ENCODE data around the gene BCR.

Gene BCR

GRCh38 chr22:23182309-23183060 is 2.2 kb downstream of the BCR start:
- Histone ChIP-seq H3K36me3 (ENCODE audit: control insufficient read depth, insufficient read depth, low read length) (no peaks in the 10 kb centered on the region), H3K27me3 (ENCODE audit: control insufficient read depth, insufficient read depth, low read length) (no peaks in the 10 kb centered on the region), H3K9ac (ENCODE audit: low read length) (no peak overlapping the region), H3K4me3 (ENCODE audit: low read length) (peak overlapping the region; percentile 87), H3K4me1 (ENCODE audit: control insufficient read depth, insufficient read depth, low read length) (peaks cover 30% of the 10 kb centered on the region), H3K27ac (ENCODE audit: low read depth, low read length) (no peak overlapping the region)

GRCh38 chr22:23183061-23183698 is 2.9 kb downstream of the BCR start:
- peak overlapping the region; percentile 87 for H3K4me3 ChIP-seq (ENCODE audit: low read length)
- no peaks in the 10 kb centered on the region for H3K36me3 ChIP-seq (ENCODE audit: control insufficient read depth, insufficient read depth, low read length)
- H3K9ac ChIP-seq (ENCODE audit: low read length): no peak overlapping the region
- H3K27me3 ChIP-seq (ENCODE audit: control insufficient read depth, insufficient read depth, low read length): no peaks in the 10 kb centered on the region
- H3K27ac ChIP-seq (ENCODE audit: low read depth, low read length): no peak overlapping the region
- peaks cover 30% of the 10 kb centered on the region for H3K4me1 ChIP-seq (ENCODE audit: control insufficient read depth, insufficient read depth, low read length)

GRCh38 chr22:23184100-23184763 is 3.9 kb downstream of the BCR start:
- Histone ChIP-seq H3K27ac (ENCODE audit: low read depth, low read length) (no peak overlapping the region), H3K4me1 (ENCODE audit: control insufficient read depth, insufficient read depth, low read length) (peaks cover 24% of the 10 kb centered on the region), H3K9ac (ENCODE audit: low read length) (no peak overlapping the region), H3K36me3 (ENCODE audit: control insufficient read depth, insufficient read depth, low read length) (no peaks in the 10 kb centered on the region), H3K4me3 (ENCODE audit: low read length) (peak overlapping the region; percentile 87), H3K27me3 (ENCODE audit: control insufficient read depth, insufficient read depth, low read length) (no peaks in the 10 kb centered on the region)

GRCh38 chr22:23184764-23185113 is 4.4 kb downstream of the BCR start:
- Histone ChIP-seq H3K27ac (ENCODE audit: low read depth, low read length) (no peak overlapping the region), H3K4me1 (ENCODE audit: control insufficient read depth, insufficient read depth, low read length) (peaks cover 19% of the 10 kb centered on the region), H3K27me3 (ENCODE audit: control insufficient read depth, insufficient read depth, low read length) (no peaks in the 10 kb centered on the region), H3K36me3 (ENCODE audit: control insufficient read depth, insufficient read depth, low read length) (no peaks in the 10 kb centered on the region), H3K4me3 (ENCODE audit: low read length) (no peak overlapping the region), H3K9ac (ENCODE audit: low read length) (no peak overlapping the region)

- Histone ChIP-seq H3K36me3 (ENCODE audit: control insufficient read depth, insufficient read depth, low read length) (no peaks in the 10 kb centered on the region), H3K27ac (ENCODE audit: low read depth, low read length) (no peak overlapping the region), H3K27me3 (ENCODE audit: control insufficient read depth, insufficient read depth, low read length) (no peaks in the 10 kb centered on the region), H3K9ac (ENCODE audit: low read length) (no peak overlapping the region), H3K4me3 (ENCODE audit: low read length) (no peak overlapping the region), H3K4me1 (ENCODE audit: control insufficient read depth, insufficient read depth, low read length) (peaks cover 8% of the 10 kb centered on the region)
These were observed 6.9 kb downstream of the BCR start for GRCh38 chr22:23187211-23187610.

- Histone ChIP-seq H3K9ac (ENCODE audit: low read length) (no peak overlapping the region), H3K4me1 (ENCODE audit: control insufficient read depth, insufficient read depth, low read length) (peaks cover 7% of the 10 kb centered on the region), H3K27me3 (ENCODE audit: control insufficient read depth, insufficient read depth, low read length) (no peaks in the 10 kb centered on the region), H3K27ac (ENCODE audit: low read depth, low read length) (no peak overlapping the region), H3K4me3 (ENCODE audit: low read length) (no peak overlapping the region), H3K36me3 (ENCODE audit: control insufficient read depth, insufficient read depth, low read length) (no peaks in the 10 kb centered on the region)
These were observed 7.8 kb downstream of the BCR start for GRCh38 chr22:23187871-23188700.

GRCh38 chr22:23190526-23190925 is 10.2 kb downstream of the BCR start:
- Histone ChIP-seq H3K27ac (ENCODE audit: low read depth, low read length) (no peak overlapping the region), H3K4me1 (ENCODE audit: control insufficient read depth, insufficient read depth, low read length) (no peaks in the 10 kb centered on the region), H3K4me3 (ENCODE audit: low read length) (no peak overlapping the region), H3K9ac (ENCODE audit: low read length) (no peak overlapping the region), H3K27me3 (ENCODE audit: control insufficient read depth, insufficient read depth, low read length) (no peaks in the 10 kb centered on the region), H3K36me3 (ENCODE audit: control insufficient read depth, insufficient read depth, low read length) (no peaks in the 10 kb centered on the region)

GRCh38 chr22:23192133-23192532 is 11.8 kb downstream of the BCR start:
- H3K27ac ChIP-seq (ENCODE audit: low read depth, low read length): no peak overlapping the region
- no peaks in the 10 kb centered on the region for H3K36me3 ChIP-seq (ENCODE audit: control insufficient read depth, insufficient read depth, low read length)
- H3K4me3 ChIP-seq (ENCODE audit: low read length): no peak overlapping the region
- H3K9ac ChIP-seq (ENCODE audit: low read length): no peak overlapping the region
- no peaks in the 10 kb centered on the region for H3K27me3 ChIP-seq (ENCODE audit: control insufficient read depth, insufficient read depth, low read length)
- no peaks in the 10 kb centered on the region for H3K4me1 ChIP-seq (ENCODE audit: control insufficient read depth, insufficient read depth, low read length)

GRCh38 chr22:23192558-23192957 is 12.2 kb downstream of the BCR start:
- H3K4me1 ChIP-seq (ENCODE audit: control insufficient read depth, insufficient read depth, low read length): no peaks in the 10 kb centered on the region
- no peaks in the 10 kb centered on the region for H3K27me3 ChIP-seq (ENCODE audit: control insufficient read depth, insufficient read depth, low read length)
- no peak overlapping the region for H3K4me3 ChIP-seq (ENCODE audit: low read length)
- H3K27ac ChIP-seq (ENCODE audit: low read depth, low read length): no peak overlapping the region
- H3K36me3 ChIP-seq (ENCODE audit: control insufficient read depth, insufficient read depth, low read length): no peaks in the 10 kb centered on the region
- H3K9ac ChIP-seq (ENCODE audit: low read length): no peak overlapping the region

- no peak overlapping the region for H3K4me3 ChIP-seq (ENCODE audit: low read length)
- H3K27ac ChIP-seq (ENCODE audit: low read depth, low read length): no peak overlapping the region
- H3K27me3 ChIP-seq (ENCODE audit: control insufficient read depth, insufficient read depth, low read length): no peaks in the 10 kb centered on the region
- H3K4me1 ChIP-seq (ENCODE audit: control insufficient read depth, insufficient read depth, low read length): no peaks in the 10 kb centered on the region
- H3K36me3 ChIP-seq (ENCODE audit: control insufficient read depth, insufficient read depth, low read length): no peaks in the 10 kb centered on the region
- no peak overlapping the region for H3K9ac ChIP-seq (ENCODE audit: low read length)
These were observed 13.0 kb downstream of the BCR start for GRCh38 chr22:23193196-23193827.

GRCh38 chr22:23193882-23194281 is 13.6 kb downstream of the BCR start:
- Histone ChIP-seq H3K27ac (ENCODE audit: low read depth, low read length) (no peak overlapping the region), H3K4me3 (ENCODE audit: low read length) (no peak overlapping the region), H3K4me1 (ENCODE audit: control insufficient read depth, insufficient read depth, low read length) (no peaks in the 10 kb centered on the region)

GRCh38 chr22:23196165-23196564 is 15.9 kb downstream of the BCR start:
- H3K9ac ChIP-seq (ENCODE audit: low read length): no peak overlapping the region
- no peak overlapping the region for H3K4me3 ChIP-seq (ENCODE audit: low read length)
- H3K36me3 ChIP-seq (ENCODE audit: control insufficient read depth, insufficient read depth, low read length): no peaks in the 10 kb centered on the region
- no peaks in the 10 kb centered on the region for H3K4me1 ChIP-seq (ENCODE audit: control insufficient read depth, insufficient read depth, low read length)
- no peak overlapping the region for H3K27ac ChIP-seq (ENCODE audit: low read depth, low read length)
- no peaks in the 10 kb centered on the region for H3K27me3 ChIP-seq (ENCODE audit: control insufficient read depth, insufficient read depth, low read length)

More at GRCh38 chr22:23193882-23194281, 13.6 kb downstream of the BCR start:
- Histone ChIP-seq H3K36me3 (ENCODE audit: control insufficient read depth, insufficient read depth, low read length) (no peaks in the 10 kb centered on the region), H3K9ac (ENCODE audit: low read length) (no peak overlapping the region), H3K27me3 (ENCODE audit: control insufficient read depth, insufficient read depth, low read length) (no peaks in the 10 kb centered on the region)

Measured in rectal smooth muscle tissue (tissue), 1 donor.